NB4 (cell line): ENCODE results near the gene MRPL12.

Experiments used
- DNase-seq: peaks from one replicate; pipeline ENCODE4 v3.0.0; 2010; ENCODE audit warnings: low read depth
- H3K4me3 ChIP-seq: one replicate; pipeline ENCODE4 v1.5.1; 2011; ENCODE audit warnings: mild to moderate bottlenecking, low read depth, low read length, moderate library complexity
- MYC ChIP-seq: IDR thresholded peaks from 2 replicates; pipeline ENCODE4 v1.6.1; 2011; ENCODE audit warnings: low read depth, low read length
- POLR2A ChIP-seq: IDR thresholded peaks from 2 replicates; pipeline ENCODE4 v1.6.1; 2011; ENCODE audit warnings: mild to moderate bottlenecking; ENCODE audit not compliant: insufficient read length; ENCODE audit errors: extremely low read depth
- TF ChIP-seq, protein P1 (sequence below): IDR thresholded peaks from 2 replicates; pipeline ENCODE4 v1.6.1; 2011; ENCODE audit warnings: low read depth, low read length
- TF ChIP-seq, protein P2 (sequence below): IDR thresholded peaks from one replicate; pipeline ENCODE4 v1.5.1; 2012; ENCODE audit warnings: low read depth, low read length

Gene MRPL12

DNA sequence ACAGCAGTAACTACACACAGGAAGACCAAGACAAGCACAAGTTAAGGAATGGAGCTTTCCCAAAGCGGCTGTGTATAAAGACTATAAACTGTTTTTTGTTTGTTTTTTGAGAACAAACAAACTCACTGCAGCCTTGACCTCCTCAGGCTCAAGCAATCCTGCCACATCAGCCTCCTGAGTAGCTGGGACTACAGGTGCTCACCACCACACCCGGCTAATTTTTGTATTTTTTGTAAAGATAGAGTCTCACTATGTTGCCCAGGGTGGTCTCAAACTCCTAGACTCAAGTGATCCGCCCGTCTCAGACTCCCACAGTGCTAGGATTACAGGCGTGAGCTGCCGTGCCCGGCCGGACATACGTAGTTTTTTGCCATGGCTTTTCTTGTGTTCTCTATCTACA, 42.7 kb upstream of the MRPL12 start:
- no peak for DNase-seq
- no peak overlapping the region for H3K4me3 ChIP-seq
- TF ChIP-seq POLR2A = no peak
- TF ChIP-seq, protein P1, sequence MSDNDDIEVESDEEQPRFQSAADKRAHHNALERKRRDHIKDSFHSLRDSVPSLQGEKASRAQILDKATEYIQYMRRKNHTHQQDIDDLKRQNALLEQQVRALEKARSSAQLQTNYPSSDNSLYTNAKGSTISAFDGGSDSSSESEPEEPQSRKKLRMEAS = no peak
- TF ChIP-seq, protein P2, sequence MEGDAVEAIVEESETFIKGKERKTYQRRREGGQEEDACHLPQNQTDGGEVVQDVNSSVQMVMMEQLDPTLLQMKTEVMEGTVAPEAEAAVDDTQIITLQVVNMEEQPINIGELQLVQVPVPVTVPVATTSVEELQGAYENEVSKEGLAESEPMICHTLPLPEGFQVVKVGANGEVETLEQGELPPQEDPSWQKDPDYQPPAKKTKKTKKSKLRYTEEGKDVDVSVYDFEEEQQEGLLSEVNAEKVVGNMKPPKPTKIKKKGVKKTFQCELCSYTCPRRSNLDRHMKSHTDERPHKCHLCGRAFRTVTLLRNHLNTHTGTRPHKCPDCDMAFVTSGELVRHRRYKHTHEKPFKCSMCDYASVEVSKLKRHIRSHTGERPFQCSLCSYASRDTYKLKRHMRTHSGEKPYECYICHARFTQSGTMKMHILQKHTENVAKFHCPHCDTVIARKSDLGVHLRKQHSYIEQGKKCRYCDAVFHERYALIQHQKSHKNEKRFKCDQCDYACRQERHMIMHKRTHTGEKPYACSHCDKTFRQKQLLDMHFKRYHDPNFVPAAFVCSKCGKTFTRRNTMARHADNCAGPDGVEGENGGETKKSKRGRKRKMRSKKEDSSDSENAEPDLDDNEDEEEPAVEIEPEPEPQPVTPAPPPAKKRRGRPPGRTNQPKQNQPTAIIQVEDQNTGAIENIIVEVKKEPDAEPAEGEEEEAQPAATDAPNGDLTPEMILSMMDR = no peak
- TF ChIP-seq MYC = no peak

DNA sequence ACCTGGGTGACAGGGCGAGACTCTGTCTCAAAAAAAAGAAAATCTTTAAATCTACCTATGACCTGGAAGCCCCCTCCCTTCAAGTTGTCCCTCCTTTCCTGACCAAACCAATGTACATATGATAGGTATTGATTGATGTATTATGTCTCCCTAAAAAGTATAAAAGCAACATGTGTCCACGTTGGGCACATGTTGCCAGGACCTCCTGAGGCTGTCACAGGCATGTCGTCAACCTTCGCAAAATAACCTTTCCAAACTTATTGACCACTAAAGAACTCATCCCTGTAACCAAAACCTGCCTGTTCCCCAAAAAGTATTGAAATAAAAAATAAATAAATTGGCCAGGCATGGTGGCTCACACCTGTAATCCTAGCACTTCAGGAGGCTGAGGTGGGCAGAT, 41.2 kb upstream of the MRPL12 start:
- no peak for DNase-seq
- no peak for TF ChIP-seq POLR2A
- TF ChIP-seq, protein P2 = no peak
- TF ChIP-seq, protein P1 = no peak
- TF ChIP-seq MYC = no peak
- H3K4me3 ChIP-seq = no peak overlapping the region

DNA sequence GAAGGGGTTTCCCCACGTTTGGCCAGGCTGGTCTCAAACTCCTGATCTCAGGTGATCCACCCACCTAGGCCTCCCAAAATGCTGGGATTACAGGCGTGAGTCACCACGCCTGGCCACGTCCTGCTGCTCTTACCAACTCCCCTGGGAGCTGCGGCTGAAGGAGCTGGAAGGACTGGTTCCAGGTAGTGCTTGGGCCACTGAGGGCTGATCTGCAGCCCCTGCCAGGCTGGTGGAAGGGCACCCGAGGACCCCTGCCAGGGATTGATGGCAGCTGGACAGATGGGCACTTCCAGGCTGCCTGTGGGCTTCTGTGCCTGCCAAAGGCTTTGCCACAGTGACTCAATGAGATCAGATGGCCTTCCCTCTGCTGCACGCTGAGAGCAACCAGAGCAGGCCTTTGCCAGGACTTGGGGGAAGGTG, 39.1 kb upstream of the MRPL12 start:
- H3K4me3 ChIP-seq = no peak overlapping the region
- no peak for TF ChIP-seq MYC
- TF ChIP-seq POLR2A = no peak
- TF ChIP-seq, protein P1 = no peak
- TF ChIP-seq, protein P2 = no peak
- no peak for DNase-seq

DNA sequence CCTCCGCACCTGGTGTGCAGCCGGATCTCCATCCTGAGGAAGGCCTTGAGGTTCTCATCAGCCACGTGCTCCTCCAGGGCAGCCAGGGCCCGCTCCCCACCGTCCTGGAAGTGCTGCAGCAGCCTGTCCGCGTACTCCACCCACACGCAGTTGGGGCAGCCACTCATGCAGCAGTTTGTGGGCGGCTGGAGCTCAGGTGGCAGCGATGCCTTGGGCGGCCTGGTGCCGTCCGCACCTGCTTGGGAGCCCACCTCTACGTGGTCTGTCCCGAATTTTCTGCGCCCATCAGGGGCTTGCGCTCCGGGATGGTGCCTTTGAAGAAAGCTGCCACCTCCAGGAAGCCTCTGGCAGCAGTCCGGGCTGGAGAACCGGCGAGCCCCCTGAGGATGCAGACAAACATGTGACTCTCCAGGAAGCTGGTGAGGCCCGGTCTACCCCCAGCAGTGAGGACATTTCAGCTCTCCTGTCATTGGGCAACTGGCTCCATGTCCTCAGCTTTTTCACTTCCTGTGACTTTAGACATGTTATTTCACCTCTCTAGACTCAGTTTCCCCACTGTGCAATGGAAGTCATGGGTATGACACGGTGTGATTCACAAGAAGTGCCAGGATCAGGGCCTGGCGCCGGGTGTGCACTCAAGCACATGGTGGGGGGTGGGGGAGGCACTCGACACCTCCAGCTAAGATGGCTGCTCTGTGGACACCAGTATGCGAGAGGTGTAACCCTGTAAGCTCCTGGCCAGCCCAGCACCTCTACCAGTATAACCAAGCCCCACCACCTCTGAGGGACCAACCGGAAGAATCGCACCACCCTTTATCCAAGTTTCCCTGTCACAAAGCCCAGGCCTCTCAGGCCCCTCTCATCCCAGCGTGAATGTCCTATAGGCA, 37.7 kb upstream of the MRPL12 start:
- TF ChIP-seq POLR2A (peak; percentile 30), MYC (peak; percentile 85)
- TF ChIP-seq, protein P1 = peak; percentile 79
- TF ChIP-seq, protein P2 = no peak
- DNase-seq = peak; percentile 66

DNA sequence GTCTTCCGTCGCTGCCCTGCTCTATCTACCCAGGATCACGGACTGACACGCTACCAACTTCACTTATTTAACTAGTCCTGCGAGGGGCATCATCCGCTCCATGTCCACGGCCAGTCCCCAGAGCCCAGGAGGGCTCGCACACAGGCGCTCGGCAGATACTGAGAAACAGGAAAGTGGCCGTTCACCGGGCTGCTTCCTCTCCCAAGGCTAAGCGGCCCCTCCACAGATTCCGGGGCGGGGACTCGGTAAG, 37.1 kb upstream of the MRPL12 start:
- DNase-seq = no peak
- peak overlapping the region; percentile 94 for H3K4me3 ChIP-seq
- TF ChIP-seq, protein P1 = no peak
- TF ChIP-seq, protein P2 = no peak
- TF ChIP-seq MYC = no peak
- no peak for TF ChIP-seq POLR2A

More for the DNA sequence above, 37.7 kb upstream of the MRPL12 start:
- H3K4me3 ChIP-seq = peak overlapping the region; percentile 94
